Activated naive CD4-positive, alpha-beta T cell treated with anti-CD3 and anti-CD28 coated beads, Interleukin-2, amount 10 ng/mL, durations not matched to agents 7 days and 5 days (primary cell): ENCODE measurements around the gene NDUFA8.

Experiments used
- CTCF ChIA-PET: fragments of 350-600 bp; sonication (Branson Sonifier 250); formaldehyde crosslinking; loops from one replicate; lab custom pipeline; 2021; ENCODE audit warnings: antibody characterized with exemption; lab: Charles Lee
- DNase-seq: peaks from one replicate; pipeline ENCODE4 v3.0.0-alpha.2; 2020
- H3K27ac Mint-ChIP-seq: one replicate; pipeline ENCODE4 v1.8.0; 2021; ENCODE audit warnings: mild to moderate bottlenecking, moderate library complexity, mixed read lengths
- H3K27me3 Mint-ChIP-seq: one replicate; pipeline ENCODE4 v1.8.0; 2021; ENCODE audit warnings: mild to moderate bottlenecking, mixed read lengths
- H3K36me3 Mint-ChIP-seq: one replicate; pipeline ENCODE4 v1.8.0; 2021; ENCODE audit warnings: mixed read lengths
- H3K4me1 Mint-ChIP-seq: one replicate; pipeline ENCODE4 v1.8.0; 2021; ENCODE audit warnings: mixed read lengths
- H3K4me3 Mint-ChIP-seq: one replicate; pipeline ENCODE4 v1.8.0; 2021; ENCODE audit warnings: mild to moderate bottlenecking, moderate library complexity, mixed read lengths
- H3K9me3 Mint-ChIP-seq: one replicate; pipeline ENCODE4 v1.8.0; 2021; ENCODE audit warnings: mixed read lengths

NDUFA8 gene

DNA sequence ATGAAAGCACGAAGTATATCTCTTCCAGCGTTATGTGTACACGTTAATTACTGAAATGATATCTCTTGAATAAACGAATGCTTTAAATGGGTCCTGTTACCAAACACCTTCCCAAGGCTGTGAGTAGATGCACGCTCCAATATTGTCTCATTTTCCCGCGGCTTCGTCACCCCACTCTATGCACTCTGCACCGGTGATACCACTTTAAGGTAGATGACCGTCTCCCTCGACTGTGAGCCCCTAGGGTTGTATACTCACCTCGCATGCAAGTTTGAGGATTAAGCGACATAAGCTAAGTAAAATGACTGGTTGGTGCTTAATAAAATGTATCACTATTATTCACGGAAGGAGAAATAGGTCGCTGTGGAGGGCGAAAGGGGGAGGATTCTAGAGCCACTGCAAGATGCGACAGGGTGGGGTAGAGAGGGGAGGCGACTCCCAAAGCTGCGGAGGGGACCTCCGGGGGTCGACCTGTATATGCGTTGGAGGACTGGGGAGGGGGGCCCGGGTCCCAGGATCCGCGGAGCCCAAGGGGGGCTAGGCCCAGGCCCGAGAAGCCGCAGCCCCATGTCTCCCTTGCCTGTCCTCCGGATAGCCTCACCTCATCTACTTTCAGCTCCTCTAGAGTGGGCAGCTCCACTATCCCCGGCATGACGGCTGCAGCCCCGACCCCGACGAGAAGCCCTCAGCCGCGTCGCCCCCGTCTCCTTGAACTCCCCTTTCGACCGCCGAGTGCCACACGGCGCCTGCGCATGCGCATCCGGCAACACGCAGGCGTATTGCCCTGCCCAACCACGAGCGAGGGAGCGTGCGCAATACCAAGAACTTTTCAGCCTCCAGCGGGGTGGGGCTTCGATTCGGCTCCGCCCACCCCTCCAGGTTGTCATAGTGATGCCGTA is at the start of gene NDUFA8, which contains the start of gene MORN5:
TSS of gene NDUFA8 (minus strand) at position 754 of the 899 bp plus-strand sequence. CDS start at position 652, 102 bp downstream.
TSS of gene MORN5 (plus strand) at position 883 of the 899 bp plus-strand sequence. CDS start 65 bp downstream, outside the sequence.
- Mint-ChIP-seq H3K4me1 (peaks cover 25% of the 10 kb centered on the region), H3K4me3 (peak within 1 kb of the TSS; percentile 95)

GRCh38 chr9:122207096-122207495 is 47.5 kb upstream of the NDUFA8 start:
- Mint-ChIP-seq H3K27ac (no peak overlapping the region), H3K9me3 (no peaks in the 10 kb centered on the region), H3K27me3 (peaks cover 33% of the 10 kb centered on the region), H3K36me3 (no peaks in the 10 kb centered on the region), H3K4me3 (no peak overlapping the region), H3K4me1 (no peaks in the 10 kb centered on the region)
- CTCF ChIA-PET: interaction anchor here (1.9 kb wide), 1 partner anchor 84 kb away, joined by 6 read pairs; no protein-coding TSS in a partner anchor
- no peak for DNase-seq

More for the DNA sequence above, at the start of gene NDUFA8, which contains the start of gene MORN5:
- DNase-seq: peak; percentile 96
- Mint-ChIP-seq H3K9me3 (peaks cover 5% of the 10 kb centered on the region), H3K27ac (peak within 1 kb of the TSS; percentile 89), H3K27me3 (peaks cover 20% of the 10 kb centered on the region), H3K36me3 (peaks cover 6% of the 10 kb centered on the region)
- CTCF ChIA-PET: interaction anchor here (1.0 to 1.7 kb wide), 2 partner anchors 13 to 35 kb away, joined by 4 to 7 read pairs; no protein-coding TSS in a partner anchor

GRCh38 chr9:122206118-122207046 is 46.8 kb upstream of the NDUFA8 start:
- Mint-ChIP-seq H3K4me3 (no peak overlapping the region), H3K36me3 (no peaks in the 10 kb centered on the region), H3K4me1 (no peaks in the 10 kb centered on the region), H3K27ac (no peak overlapping the region), H3K9me3 (no peaks in the 10 kb centered on the region), H3K27me3 (peaks cover 26% of the 10 kb centered on the region)
- CTCF ChIA-PET: no interaction called here
- no peak for DNase-seq

DNA sequence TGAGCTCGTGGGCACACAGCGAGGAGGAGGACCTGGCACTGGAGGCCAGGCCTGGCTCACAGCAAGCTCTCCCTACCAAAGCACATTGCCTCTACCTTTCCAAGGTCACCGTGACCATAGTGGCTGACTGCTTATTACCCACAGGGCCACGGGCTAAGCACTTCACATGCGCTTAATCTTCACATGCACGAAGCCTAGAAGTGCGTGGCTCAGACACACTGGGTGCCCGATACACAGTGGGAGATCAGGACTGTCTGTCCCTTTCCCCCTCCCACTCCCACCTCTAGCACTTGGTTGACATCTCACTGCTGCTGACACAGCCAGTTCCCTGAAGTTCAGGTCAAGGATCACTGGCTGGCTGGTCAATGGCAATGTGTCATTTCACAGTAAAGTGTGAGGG is 45.6 kb upstream of the NDUFA8 start:
- no peaks in the 10 kb centered on the region for H3K4me1 Mint-ChIP-seq
- H3K4me3 Mint-ChIP-seq: no peak overlapping the region
- peaks cover 21% of the 10 kb centered on the region for H3K27me3 Mint-ChIP-seq
- H3K9me3 Mint-ChIP-seq: no peaks in the 10 kb centered on the region
- no peaks in the 10 kb centered on the region for H3K36me3 Mint-ChIP-seq
- DNase-seq: no peak
- no peak overlapping the region for H3K27ac Mint-ChIP-seq
- CTCF ChIA-PET: no interaction called here

DNA sequence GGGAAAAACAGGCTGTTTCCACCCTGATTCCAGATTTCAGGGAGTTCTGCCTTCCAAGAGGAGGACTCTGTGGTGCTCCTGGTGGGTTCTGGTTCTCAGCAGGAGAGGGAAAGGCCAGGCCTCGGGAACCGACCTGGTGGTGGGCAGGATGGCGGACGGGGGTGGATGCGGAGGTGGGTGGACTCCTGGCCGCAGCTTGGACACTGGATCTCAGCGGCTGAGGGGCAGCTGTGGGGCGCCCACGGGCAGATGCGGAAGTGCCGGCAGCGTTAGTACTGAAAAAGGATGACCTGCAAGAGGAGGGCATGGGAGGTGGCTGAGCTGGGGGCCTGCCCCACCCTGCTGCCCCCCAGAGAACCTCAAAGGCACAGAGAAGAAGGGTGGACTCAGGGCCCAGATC is 44.9 kb upstream of the NDUFA8 start:
- no peak for DNase-seq
- CTCF ChIA-PET: no interaction called here
- no peaks in the 10 kb centered on the region for H3K9me3 Mint-ChIP-seq
- H3K4me1 Mint-ChIP-seq: no peaks in the 10 kb centered on the region
- peaks cover 16% of the 10 kb centered on the region for H3K27me3 Mint-ChIP-seq
- no peaks in the 10 kb centered on the region for H3K36me3 Mint-ChIP-seq
- no peak overlapping the region for H3K4me3 Mint-ChIP-seq
- H3K27ac Mint-ChIP-seq: no peak overlapping the region

DNA sequence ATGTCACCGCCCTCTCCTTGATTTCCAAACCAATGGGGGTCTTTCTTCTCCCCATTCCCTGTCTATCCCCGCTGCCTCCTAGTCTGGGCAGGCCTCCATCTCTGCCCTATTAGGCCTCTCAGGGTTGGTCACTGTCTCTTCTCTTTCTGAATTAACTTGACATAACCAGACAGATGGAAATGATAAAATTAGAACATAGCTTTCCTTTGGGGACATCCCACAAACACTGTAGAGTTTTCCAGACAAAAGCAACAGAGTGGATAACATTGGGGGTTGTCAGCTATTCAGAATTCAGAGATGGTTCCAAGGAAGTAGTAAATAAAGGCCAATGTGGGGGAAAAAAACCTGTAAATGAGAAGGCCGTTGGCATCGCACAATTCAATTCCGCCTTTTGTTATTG is 44.5 kb upstream of the NDUFA8 start:
- H3K27me3 Mint-ChIP-seq: peaks cover 13% of the 10 kb centered on the region
- H3K4me3 Mint-ChIP-seq: no peak overlapping the region
- no peaks in the 10 kb centered on the region for H3K9me3 Mint-ChIP-seq
- no peak overlapping the region for H3K27ac Mint-ChIP-seq
- no peaks in the 10 kb centered on the region for H3K4me1 Mint-ChIP-seq
- no peak for DNase-seq
- CTCF ChIA-PET: no interaction called here
- no peaks in the 10 kb centered on the region for H3K36me3 Mint-ChIP-seq

- DNase-seq: no peak
- Mint-ChIP-seq H3K4me1 (no peaks in the 10 kb centered on the region), H3K36me3 (no peaks in the 10 kb centered on the region), H3K27ac (no peak overlapping the region), H3K27me3 (peaks cover 16% of the 10 kb centered on the region), H3K4me3 (no peak overlapping the region), H3K9me3 (no peaks in the 10 kb centered on the region)
- CTCF ChIA-PET: no interaction called here
Measured at GRCh38 chr9:122202111-122202510, 42.5 kb upstream of the NDUFA8 start.

DNA sequence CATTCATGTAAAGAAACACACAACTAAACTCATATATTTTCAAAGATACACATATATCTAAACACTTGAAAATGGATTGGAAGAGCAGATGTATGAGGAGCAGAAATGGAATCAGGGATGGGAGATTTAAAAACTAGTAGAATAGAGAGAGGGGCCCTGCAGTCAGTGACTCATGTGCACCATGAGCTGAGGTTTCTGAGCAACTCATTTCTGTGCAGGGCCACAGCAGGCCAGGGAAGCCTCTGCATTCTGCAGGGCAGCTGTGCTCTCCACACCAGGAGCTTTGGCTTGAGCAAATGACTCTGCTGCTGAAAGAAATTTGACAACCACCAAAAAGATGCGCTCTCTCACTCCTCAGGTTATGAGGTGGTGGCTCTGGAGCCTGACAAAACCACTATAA is 42.1 kb upstream of the NDUFA8 start:
- no peak overlapping the region for H3K4me3 Mint-ChIP-seq
- CTCF ChIA-PET: no interaction called here
- DNase-seq: no peak

GRCh38 chr9:122200960-122201595 is 41.5 kb upstream of the NDUFA8 start:
- no peaks in the 10 kb centered on the region for H3K36me3 Mint-ChIP-seq
- DNase-seq: no peak
- H3K27ac Mint-ChIP-seq: no peak overlapping the region
- peaks cover 10% of the 10 kb centered on the region for H3K27me3 Mint-ChIP-seq
- CTCF ChIA-PET: no interaction called here
- no peak overlapping the region for H3K4me3 Mint-ChIP-seq
- H3K4me1 Mint-ChIP-seq: no peaks in the 10 kb centered on the region
- no peaks in the 10 kb centered on the region for H3K9me3 Mint-ChIP-seq

More for the DNA sequence above, 42.1 kb upstream of the NDUFA8 start:
- no peaks in the 10 kb centered on the region for H3K9me3 Mint-ChIP-seq
- peaks cover 12% of the 10 kb centered on the region for H3K27me3 Mint-ChIP-seq
- H3K27ac Mint-ChIP-seq: no peak overlapping the region
- no peaks in the 10 kb centered on the region for H3K36me3 Mint-ChIP-seq
- H3K4me1 Mint-ChIP-seq: no peaks in the 10 kb centered on the region

DNA sequence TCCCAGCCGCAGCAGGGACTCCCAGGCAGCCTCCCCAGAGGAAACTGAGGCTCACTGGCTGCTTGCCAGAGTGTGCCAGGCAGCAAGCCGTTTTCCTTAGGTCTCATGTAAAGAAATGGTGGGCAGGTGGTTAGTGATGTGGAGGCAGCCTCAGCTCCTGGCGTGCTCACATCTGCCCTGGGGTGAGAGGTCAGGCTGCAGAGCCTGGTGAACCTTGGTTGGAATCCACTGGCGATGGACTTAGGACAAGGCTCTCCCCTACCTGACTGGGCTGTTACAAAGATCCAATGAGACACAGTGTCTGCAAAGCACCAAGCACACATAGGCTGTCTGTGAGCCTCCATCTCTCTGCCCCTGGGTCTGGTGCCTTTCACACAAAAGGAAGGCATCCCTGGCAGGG is 38.3 kb upstream of the NDUFA8 start:
- Mint-ChIP-seq H3K36me3 (no peaks in the 10 kb centered on the region), H3K4me1 (no peaks in the 10 kb centered on the region), H3K27me3 (peaks cover 10% of the 10 kb centered on the region), H3K9me3 (no peaks in the 10 kb centered on the region), H3K4me3 (no peak overlapping the region), H3K27ac (no peak overlapping the region)
- no peak for DNase-seq
- CTCF ChIA-PET: no interaction called here

DNA sequence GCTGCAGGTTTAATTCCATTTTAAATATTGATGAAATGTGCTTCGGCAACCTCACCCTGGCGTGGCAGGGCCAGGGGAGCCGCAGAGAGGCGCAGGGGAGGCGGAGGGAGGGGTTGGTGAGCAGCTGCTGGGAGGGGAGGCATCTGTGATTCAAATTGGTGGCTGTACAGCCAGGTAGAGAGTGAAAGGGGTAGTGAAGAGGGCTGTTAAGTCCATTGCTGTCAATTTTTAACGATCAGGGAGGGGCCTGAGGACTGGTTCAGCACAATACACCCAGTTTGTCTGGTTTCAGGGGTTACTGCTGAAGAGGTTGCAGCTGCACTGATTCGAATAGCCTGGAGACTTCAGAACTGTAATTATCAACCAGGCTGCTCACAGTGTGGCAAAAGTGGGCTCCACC is 37.8 kb upstream of the NDUFA8 start:
- no peak for DNase-seq
- H3K27me3 Mint-ChIP-seq: peaks cover 10% of the 10 kb centered on the region
- no peaks in the 10 kb centered on the region for H3K4me1 Mint-ChIP-seq
- CTCF ChIA-PET: no interaction called here
- H3K27ac Mint-ChIP-seq: no peak overlapping the region
- H3K9me3 Mint-ChIP-seq: no peaks in the 10 kb centered on the region
- H3K4me3 Mint-ChIP-seq: no peak overlapping the region
- no peaks in the 10 kb centered on the region for H3K36me3 Mint-ChIP-seq

DNA sequence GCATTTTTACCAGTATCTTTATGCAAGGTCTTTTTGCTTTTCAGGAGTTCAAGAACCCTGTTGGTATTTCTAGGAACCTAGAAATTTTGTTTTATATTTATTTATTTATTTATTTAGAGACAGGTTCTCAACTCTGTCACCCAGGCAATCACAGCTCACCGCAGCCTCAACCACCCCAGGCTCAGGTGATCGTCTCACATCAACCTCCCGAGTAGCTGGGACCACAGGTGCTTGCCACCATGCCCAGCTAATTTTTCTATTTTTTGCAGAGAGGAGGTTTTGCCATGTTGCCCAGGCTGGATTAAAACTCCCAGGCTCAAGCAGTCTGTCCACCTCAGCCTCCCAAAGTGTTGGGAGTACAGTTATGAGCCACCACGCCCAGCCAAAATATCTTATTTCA is 36.3 kb upstream of the NDUFA8 start:
- CTCF ChIA-PET: no interaction called here
- no peaks in the 10 kb centered on the region for H3K36me3 Mint-ChIP-seq
- DNase-seq: no peak
- no peaks in the 10 kb centered on the region for H3K4me1 Mint-ChIP-seq
- H3K9me3 Mint-ChIP-seq: no peaks in the 10 kb centered on the region
- H3K27ac Mint-ChIP-seq: no peak overlapping the region
- no peak overlapping the region for H3K4me3 Mint-ChIP-seq
- peaks cover 10% of the 10 kb centered on the region for H3K27me3 Mint-ChIP-seq

DNA sequence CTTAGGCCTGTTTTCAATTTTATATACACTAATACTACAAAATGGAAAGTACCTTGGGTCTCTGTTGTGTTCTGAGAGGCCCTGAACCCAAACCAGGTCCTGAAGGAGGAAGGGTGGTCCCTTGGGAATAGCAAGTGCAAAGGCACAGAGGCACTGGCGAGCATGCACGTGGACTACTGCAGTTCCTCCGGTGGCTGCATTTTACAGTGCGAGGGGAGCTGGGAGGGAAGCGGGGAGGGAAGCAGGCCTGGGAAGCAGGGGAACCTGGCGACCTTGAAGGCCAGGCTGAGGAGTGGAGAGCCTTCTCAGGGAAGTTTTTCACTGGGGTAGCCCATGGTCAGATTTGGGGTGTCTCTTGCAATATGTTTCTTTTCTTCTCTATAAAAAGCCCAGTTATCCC is 34.1 kb upstream of the NDUFA8 start:
- Mint-ChIP-seq H3K9me3 (no peaks in the 10 kb centered on the region), H3K36me3 (no peaks in the 10 kb centered on the region), H3K27ac (no peak overlapping the region), H3K27me3 (peaks cover 10% of the 10 kb centered on the region), H3K4me3 (no peak overlapping the region), H3K4me1 (no peaks in the 10 kb centered on the region)
- CTCF ChIA-PET: no interaction called here
- no peak for DNase-seq
